ENCODE results near the gene PLP2.
A peak's percentile ranks its signal among the peaks of the same experiment; 100 is the strongest.
"Not testable (repeated sequence)": the region's sequence is repeated elsewhere in the genome, so short reads cannot be mapped to it uniquely, and the experiment has no call there.

Gene PLP2, protein sequence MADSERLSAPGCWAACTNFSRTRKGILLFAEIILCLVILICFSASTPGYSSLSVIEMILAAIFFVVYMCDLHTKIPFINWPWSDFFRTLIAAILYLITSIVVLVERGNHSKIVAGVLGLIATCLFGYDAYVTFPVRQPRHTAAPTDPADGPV

DNA sequence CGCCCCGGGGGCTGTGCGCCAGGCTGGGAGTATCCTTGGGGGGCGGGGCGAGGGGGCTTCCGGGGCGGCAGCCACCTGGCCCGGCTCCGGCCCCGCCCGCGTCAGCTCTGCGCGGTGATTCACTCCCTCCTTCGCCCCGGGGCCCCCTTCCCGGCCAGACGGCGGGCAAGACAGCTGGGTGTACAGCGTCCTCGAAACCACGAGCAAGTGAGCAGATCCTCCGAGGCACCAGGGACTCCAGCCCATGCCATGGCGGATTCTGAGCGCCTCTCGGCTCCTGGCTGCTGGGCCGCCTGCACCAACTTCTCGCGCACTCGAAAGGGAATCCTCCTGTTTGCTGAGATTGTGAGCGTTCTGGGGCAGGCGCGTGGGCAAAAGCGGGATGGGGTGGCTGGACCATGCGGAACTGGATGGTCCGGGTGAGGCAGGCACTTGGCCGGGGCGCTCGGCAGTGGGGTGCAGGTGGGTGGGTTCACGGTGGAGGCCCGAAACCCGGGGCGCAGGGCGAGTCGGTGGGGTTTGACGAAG, at the start of gene PLP2:
Gene PLP2 (plus strand): TSS at position 147 of the 528 bp plus-strand sequence. CDS start 103 bp downstream, at position 250.
- DNase-seq (ENCODE audit: low read depth in 2 of 2) = peak in 1 of 2 experiments; percentile 69

DNA sequence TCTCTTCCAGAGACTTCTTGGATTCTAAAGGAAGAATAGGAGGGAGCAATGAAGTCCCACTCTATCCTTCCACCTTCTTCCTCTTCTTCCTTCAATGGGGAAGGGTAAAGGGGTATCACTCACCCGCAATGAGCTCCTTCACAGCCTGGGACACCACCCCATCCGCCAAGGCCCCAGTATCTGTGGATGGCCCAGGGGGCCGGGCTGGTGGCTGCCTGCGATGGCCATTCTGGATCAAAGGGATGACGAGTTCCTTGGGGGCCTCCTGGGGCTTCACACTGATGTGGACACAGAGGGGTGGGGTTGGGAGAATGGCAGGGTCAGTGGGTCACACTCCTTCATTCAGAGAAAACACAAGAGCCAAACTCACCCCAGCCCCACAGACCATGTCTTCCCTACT, 49.2 kb upstream of the PLP2 start:
- no peak for DNase-seq (ENCODE audit: low read depth in 2 of 2)

DNA sequence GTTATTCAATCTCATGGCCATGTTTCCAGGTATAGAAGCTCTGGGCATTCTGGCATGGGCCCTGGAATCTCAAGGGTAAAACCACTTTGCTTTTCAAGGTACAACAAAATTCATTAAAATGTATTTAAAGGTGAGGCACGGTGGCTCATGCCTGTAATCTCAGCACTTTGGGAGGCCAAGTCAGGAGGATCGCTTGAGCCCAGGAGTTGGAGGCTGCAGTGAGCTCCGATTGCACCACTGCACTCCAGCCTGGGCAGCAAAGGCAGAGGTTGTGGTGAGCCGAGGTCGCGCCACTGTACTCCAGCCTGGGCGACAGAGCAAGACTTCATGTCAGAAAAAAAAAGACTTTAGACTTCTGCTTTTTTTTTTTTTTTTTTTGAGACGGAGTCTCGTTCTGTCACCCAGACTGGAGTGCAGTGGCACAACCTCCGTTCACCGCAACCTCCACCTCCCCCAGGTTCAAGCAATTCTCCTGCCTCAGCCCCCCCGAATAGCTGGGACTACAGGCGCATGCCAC, 43.9 kb upstream of the PLP2 start:
- DNase-seq (ENCODE audit: low read depth in 2 of 2) = not testable (repeated sequence)

DNA sequence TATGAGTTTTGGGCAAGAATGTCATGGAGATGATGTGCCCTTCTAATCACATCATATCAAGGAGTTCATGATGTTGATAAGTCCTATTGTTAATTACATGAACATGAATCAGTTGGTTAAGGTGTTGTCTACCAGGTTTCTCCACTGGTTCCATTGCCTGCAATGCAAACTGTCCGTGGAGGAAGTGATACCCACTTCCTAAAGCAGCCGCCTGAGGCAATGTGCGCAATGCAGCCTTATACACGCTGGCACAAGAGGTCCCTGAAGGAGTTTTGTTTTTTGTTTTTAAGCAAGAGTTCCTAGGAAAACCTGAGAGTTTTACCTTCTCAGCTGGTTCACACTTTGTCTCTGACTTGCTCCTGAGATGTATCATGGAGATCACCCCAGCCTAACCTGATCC, 42.3 kb upstream of the PLP2 start:
- no peak for DNase-seq (ENCODE audit: low read depth in 2 of 2)

DNA sequence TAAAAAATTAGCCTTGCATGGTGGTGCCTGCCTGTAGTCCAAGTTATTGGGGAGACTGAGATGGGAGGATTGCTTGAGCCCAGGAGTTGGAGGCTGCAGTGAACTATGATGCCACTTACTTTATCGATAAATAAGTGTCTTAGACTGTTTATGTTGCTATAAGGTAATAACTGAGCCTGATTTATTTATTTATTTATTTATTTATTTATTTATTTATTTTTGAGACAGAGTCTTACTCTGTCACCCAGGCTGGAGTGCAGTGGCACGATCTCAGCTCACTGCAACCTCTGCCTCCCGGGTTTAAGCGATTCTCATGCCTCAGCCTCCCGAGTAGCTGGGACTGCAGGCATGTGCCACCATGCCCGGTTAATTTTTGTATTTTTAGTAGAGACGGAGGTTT, 39.4 kb upstream of the PLP2 start:
- not testable (repeated sequence) for DNase-seq (ENCODE audit: low read depth in 2 of 2)

DNA sequence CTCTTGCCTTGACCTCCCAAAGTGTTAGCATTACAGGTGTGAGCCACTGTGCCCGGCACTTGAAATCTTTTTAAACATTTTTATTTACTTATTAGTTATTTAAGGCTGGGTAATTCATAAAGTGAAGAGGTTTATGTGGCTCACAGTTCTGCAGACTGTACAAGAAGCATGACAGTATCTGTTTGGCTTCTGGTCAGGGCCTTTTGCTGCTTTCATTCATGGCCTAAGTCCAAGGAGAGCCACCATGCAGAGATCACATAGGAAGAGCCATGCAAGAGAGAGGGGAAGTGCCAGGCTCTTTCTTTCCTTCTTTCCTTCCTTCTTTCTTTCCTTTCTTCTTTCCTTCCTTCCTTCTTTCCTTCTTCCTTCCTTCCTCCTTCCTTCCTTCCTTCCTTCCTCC, 37.9 kb upstream of the PLP2 start:
- no peak for DNase-seq (ENCODE audit: low read depth in 2 of 2)

DNA sequence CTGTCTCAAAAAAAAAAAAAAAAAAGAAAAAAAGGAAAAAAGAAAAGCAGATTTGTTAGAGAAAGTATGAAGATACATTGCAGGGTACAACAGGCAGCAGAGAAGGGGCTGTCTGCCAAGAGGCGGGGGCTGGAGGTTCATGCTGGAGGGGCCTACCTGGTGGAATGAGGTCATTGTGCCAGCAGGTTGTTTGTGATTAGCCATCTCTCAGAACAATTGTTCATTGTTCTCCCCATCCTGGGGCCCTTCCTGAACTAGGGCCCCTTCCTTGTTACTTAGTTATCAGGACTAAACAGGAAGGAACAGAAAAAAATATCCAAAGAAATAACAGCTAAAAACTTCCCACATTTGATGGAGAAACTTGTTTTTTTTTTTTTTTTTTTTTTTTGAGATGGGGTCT, 34.2 kb upstream of the PLP2 start:
- DNase-seq (ENCODE audit: low read depth in 2 of 2) = no peak

DNA sequence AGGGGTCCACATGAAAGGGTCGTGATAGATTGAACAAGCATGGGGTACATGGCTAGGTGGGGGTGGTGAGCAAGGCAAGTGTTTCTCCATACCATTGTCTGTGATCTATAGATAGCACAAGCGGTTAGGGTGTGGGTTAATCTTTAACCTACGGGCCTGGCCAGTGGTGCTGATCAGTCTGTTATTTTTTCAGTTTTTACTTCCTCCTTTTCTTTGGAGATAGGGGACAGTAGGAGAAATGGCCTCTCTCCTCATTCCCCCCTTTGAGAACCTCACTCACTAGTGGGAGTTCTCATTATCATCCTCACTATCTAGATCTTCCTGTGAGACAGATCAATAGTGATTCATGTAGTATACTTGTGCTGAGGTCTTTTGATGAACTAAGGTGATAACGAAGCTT, 32.0 kb upstream of the PLP2 start:
- DNase-seq (ENCODE audit: low read depth in 2 of 2) = no peak

DNA sequence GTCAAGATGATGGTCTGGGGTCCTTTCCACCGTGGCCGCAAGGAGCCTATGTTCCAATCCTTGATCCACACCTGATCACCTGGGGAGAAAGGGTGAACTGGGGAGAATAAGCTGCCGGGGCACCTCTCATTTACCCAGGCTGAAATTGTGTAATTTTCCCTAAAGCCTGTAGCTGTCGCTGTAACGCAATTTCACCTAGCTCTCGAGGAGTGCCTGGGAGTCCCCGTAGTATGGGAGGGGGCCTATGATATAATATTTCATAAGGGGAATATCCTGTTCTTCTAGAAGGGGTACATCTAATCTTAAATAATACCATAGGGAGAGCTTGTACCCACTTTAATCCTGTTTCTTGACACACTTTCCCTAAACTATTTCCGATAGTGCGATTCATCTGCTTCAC, 29.4 kb upstream of the PLP2 start:
- DNase-seq (ENCODE audit: low read depth in 2 of 2) = not testable (repeated sequence)

DNA sequence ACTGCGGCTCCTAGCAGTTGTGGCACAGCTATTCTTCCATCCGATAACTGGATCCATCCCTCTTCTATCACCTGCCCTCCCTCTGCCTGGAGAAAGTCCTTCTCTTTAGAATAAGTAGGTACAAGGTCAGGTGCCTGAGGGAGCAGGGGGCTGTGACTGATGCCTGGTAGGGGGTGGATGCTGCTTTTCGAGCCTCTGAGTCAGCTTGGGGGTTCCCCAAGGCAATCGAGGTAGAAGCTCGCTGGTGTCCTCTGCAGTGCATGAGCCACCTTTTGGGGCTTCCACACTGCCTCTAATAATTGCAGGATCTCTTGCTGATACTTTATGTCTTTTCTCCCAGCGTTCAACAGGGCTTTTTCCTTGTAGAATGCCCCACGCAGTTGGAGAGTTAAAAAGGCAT, 28.5 kb upstream of the PLP2 start:
- DNase-seq (ENCODE audit: low read depth in 2 of 2) = not testable (repeated sequence)

DNA sequence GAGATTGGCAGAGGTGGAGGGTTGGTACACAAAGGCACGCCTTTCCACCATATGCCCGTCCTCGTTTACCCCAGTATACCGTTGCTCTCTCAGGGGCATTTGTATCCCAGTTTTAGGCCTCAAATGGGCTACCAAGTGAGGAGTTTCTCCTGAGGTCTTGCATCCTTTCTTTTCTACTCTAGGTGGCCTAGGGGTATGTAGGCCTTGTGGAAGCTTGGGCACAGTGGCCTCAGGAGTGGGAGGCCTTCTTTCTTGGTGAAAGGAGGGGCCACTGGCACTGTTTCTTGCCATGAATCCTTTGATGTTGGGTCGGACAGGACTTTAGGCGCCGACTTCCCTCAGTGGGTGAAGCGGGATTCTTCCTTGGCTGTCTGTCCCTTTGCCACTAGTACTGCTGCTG, 24.4 kb upstream of the PLP2 start:
- DNase-seq (ENCODE audit: low read depth in 2 of 2) = no peak

DNA sequence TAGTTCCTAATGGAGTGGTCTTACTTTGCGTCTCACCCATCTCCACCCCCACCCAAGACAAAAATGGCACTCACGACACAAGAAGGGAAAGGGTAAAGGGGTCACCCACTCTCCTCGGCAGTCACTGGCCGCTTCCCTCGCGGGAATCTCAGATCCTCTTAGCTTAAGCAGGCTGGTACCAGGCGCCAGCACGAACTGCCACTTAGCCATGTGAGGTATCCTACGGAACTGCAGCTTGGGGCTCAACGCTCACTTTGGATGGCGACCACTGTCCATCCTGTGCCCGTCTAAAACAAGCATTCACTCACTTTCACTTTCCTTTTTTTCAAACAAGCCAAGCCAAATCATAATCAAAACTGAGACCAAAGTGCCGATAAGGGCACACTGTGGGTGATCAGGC, 23.8 kb upstream of the PLP2 start:
- DNase-seq (ENCODE audit: low read depth in 2 of 2) = no peak

DNA sequence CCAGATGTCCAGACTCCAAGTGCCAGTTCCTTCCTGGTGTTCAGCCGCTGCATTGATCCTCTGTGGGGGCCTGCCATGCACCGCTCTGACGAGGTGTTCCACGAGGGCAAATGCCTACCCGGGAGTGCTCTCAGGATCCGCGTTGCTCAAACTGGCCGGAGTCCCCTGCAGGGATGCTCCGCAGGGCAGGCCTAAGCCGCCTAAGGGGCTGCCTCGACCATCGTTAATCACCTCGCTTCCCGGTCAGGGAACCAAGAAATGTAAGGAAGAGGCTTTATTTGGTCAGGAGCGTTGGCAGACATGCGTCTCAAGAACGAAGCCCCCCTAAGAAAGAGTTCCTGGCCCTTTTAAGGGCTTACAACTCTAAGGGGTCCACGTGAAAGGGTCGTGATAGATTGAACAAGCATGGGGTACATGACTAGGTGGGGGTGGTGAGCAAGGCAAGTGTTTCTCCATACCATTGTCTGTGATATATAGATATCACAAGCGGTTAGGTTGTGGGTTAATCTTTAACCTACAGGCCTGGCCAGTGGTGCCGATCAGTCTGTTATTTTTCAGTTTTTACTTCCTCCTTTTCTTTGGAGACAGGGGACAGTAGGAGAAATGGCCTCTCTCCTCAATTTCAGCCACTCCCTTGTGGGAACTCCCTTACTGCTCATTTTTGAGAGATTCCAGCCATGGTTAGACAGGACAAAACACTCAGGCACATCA, 23.2 kb upstream of the PLP2 start:
- DNase-seq (ENCODE audit: low read depth in 2 of 2) = not testable (repeated sequence)

DNA sequence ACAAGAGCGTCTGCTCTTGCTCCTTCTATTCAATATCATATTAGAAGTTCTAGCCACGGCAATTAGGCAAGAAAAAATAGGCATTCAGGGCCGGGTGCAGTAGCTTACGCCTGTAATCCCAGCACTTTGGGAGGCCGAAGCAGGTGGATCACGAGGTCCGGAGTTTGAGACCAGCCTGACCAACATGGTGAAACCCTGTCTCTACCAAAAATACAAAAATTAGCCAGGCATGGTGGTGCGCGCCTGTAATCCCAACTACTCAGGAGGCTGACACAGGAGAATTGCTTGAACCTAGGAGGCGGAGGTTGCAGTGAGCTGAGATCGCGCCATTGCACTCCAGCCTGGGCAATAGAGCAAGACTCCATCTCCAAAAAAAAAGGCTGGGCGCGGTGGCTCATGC, 22.4 kb upstream of the PLP2 start:
- DNase-seq (ENCODE audit: low read depth in 2 of 2) = not testable (repeated sequence)

DNA sequence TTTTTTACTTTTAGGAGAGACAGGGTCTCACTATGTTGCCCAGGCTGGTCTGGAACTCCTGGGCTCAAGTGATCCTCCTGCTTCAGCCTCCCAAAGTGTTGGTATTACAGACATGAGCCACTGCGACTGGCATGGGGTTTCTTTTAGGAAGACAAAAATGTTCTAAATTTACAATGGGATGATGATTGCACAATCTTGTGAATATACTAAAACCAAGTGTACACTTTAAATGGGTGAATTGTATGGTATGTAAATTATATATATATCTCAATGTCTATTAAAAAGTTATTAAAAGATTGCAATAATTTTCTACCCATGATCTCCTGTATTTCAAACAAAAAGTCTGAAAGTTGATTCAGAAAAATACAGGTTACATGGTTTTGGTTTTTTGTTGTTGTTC, 18.2 kb upstream of the PLP2 start:
- no peak for DNase-seq (ENCODE audit: low read depth in 2 of 2)

DNA sequence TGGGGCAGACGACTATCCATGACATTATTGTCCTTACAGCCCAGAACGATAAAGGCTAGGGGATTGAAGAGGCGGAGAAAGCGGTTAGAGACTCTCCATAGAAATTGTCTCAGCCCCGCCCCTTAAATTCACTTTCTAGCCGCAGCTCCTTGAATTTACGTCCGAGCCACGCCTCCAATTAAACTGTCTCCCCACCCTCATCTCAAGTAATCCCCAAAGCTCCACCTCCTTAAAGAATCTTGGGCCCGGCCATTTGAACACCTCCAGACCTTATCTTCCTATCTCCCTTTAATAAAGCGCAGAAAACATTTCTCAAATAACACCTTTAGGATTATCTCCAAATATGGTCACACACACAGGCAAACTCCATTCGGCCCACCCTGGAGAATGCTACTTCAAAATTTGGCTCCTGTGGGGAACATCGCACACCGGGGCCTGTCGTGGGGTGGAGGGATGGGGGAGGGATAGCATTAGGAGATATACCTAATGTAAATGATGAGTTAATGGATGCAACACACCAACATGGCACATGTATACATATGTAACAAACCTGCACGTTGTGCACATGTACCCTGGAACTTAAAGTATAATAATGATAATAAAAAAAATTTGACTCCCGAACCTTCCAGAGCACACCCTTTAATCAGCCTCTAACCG, 16.3 kb upstream of the PLP2 start:
- no peak for DNase-seq (ENCODE audit: low read depth in 2 of 2)

DNA sequence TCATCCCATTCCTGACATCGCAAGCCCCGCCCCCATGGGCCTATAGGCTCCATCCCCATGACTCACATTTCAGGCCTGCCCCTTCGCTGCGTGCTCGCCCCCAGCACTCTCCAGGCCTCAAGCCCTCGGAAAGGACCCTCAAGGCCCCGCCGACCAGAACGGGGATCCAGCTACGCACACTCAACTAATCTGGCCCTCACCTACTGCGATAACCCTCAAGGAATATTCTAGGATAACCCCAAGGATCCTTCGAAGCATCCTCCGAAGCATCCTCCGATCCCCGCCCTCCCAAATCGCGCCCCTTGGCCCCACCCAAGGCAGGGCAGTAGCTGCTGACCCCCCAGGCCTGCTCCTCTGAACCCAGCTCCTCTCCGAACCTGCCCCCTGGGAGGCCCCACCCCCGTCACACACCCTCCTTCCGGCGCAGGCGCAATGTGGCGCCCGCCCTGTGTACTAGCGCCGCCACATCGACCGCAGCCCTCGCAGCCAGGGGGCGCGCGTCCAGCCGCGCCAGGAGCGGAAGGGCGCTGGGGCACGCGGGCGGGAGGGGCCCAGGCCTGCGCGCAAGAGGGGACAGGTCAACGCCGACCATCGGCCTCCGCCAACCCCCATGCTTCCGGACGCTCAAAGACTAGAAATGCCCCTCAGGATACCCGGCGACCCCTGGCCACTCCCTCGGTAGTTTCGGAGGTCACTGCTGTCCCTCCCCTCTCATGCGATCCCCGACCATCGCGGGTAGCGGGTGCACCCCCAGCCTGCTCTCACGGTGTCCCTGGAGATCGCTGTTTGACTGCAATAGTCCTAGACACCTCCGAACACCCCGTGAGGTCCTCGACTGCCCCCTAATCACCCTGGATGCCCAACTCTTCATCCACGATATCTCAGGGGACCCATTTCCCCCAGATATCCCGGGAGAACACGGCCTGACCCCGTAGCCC, 15.5 kb upstream of the PLP2 start:
- DNase-seq (ENCODE audit: low read depth in 2 of 2) = peak; percentile 64 to 74

DNA sequence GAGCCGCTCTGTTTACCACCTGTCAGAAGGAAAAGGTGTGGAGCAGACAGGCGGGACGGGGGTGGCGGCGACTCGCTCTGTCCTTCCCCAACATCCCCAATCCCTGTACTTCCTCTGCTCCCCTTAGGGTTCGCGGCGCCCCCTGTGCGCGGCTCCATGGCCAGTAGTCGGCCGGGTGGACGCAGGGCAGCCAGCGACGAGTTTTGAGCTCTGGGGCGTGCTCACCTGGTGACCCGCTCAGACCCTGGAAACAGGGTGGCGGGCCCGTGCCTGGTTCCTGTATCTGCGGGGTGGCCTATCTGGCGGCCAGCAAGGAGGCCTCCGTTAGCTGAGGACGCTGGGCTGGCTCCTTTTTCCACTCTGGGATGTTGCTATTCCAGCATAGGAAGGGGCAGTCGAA, 14.5 kb upstream of the PLP2 start:
- no peak for DNase-seq (ENCODE audit: low read depth in 2 of 2)

DNA sequence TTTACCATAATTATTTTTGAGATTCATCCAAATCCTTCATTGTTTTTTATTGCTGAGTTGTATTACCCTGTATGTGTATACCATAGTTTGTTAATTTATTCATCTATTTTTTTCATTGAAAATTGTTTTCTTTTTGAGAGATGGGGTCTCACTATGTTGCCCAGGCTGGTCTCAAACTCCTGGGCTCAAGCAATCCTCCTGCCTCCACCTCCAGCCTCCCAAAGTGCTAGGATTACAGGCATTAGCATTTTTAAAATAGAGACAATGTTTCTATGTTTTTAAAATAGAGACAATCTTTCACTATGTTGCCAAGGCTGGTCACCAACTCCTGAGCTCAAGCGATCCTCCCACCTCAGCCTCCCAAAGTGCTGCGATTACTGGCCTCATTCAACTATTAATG, 10.8 kb upstream of the PLP2 start:
- no peak for DNase-seq (ENCODE audit: low read depth in 2 of 2)

DNA sequence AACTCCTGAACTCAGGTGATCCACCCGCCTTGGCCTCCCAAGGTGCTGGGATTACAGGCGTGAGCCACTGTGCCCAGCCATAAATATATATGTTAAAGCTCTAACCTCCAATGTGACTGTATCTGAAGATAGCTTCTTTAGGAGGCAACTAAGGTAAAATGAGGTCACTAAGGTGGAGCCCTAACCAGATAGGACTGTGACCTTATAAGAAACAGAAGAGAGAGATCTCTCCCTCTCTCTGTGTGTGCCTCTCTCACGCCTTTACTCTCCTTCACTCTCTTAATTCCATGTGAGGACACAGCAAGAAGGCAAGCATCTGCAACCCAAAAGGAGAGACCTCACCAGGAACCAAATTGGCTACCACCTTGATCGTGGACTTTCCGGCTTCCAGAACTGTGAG, 10.1 kb upstream of the PLP2 start:
- DNase-seq (ENCODE audit: low read depth in 2 of 2) = no peak

DNA sequence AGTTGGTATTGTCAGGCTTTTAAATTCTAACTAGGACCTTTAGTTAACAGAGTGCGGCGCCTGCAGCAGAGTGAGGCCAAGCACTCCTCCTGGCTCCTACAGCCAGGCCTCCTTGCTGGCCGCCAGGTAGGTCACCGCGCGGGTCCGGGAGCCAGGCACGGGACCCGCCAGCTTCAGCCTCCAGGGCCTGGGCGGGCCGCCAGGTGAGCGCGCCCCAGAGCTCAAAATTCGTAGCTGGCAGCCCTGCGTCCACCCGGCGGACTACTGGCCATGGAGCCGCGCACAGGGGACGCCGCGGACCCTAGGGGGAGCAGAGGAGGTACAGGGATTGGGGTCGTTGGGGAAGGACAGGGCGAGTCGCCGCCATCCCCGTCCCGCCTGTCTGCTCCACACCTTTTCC, 9.1 kb upstream of the PLP2 start, which contains the start of gene MAGIX:
Gene MAGIX (plus strand): TSS at position 139 of the 400 bp plus-strand sequence. CDS start 132 bp downstream, at position 271.
- no peak for DNase-seq (ENCODE audit: low read depth in 2 of 2)

Measured in stimulated activated CD4-positive, alpha-beta T cell treated with anti-CD3 and anti-CD28 coated beads, Interleukin-12 subunit alpha, Interleukin-12 subunit beta, amount 100 ng/mL, for 24 hours (primary cell).